GM19452 (cell line): ENCODE data around the gene KDM4C.
"Not testable (repeated sequence)": the region's sequence is repeated elsewhere in the genome, so short reads cannot be mapped to it uniquely, and the experiment has no call there.

Experiments
- ATAC-seq: cut with Tn5 transposase; IDR thresholded peaks from one replicate; pipeline ENCODE4 v1.9.1; 2021; ENCODE audit not compliant: unreplicated experiment

Gene KDM4C

GRCh38 chr9:6805532-6805931 is 47.8 kb downstream of the KDM4C start:
- no peak for ATAC-seq

GRCh38 chr9:6806318-6806717 is 48.5 kb downstream of the KDM4C start:
- not testable (repeated sequence) for ATAC-seq

GRCh38 chr9:6807669-6808068 is 49.9 kb downstream of the KDM4C start:
- not testable (repeated sequence) for ATAC-seq

- no peak for ATAC-seq
These were observed 53.7 kb downstream of the KDM4C start for GRCh38 chr9:6811436-6811835.

- no peak for ATAC-seq
These were observed 58.8 kb downstream of the KDM4C start for GRCh38 chr9:6816581-6816980.

- no peak for ATAC-seq
These were observed 60.6 kb downstream of the KDM4C start for GRCh38 chr9:6818292-6818922.

GRCh38 chr9:6819112-6819511 is 61.3 kb downstream of the KDM4C start:
- no peak for ATAC-seq

GRCh38 chr9:6819529-6819928 is 61.8 kb downstream of the KDM4C start:
- no peak for ATAC-seq

- no peak for ATAC-seq
These were observed 64.9 kb downstream of the KDM4C start for GRCh38 chr9:6822696-6823095.

- no peak for ATAC-seq
These were observed 69.8 kb downstream of the KDM4C start for GRCh38 chr9:6827439-6828145.

GRCh38 chr9:6829027-6829426 is 71.3 kb downstream of the KDM4C start:
- no peak for ATAC-seq

- ATAC-seq, result no peak
These were observed 71.8 kb downstream of the KDM4C start for GRCh38 chr9:6829536-6829935.

- no peak for ATAC-seq
These were observed 75.9 kb downstream of the KDM4C start for GRCh38 chr9:6833518-6834192.

GRCh38 chr9:6834306-6834705 is 76.5 kb downstream of the KDM4C start:
- ATAC-seq, result no peak

- no peak for ATAC-seq
These were observed 80.4 kb downstream of the KDM4C start for GRCh38 chr9:6838158-6838557.

GRCh38 chr9:6842584-6842947 is 84.8 kb downstream of the KDM4C start:
- ATAC-seq, result no peak

GRCh38 chr9:6843742-6844141 is 86.0 kb downstream of the KDM4C start:
- no peak for ATAC-seq

- no peak for ATAC-seq
These were observed 86.5 kb downstream of the KDM4C start for GRCh38 chr9:6844267-6844666.

GRCh38 chr9:6845128-6845826 is 87.5 kb downstream of the KDM4C start:
- ATAC-seq, result no peak

- ATAC-seq, result no peak
These were observed 88.1 kb downstream of the KDM4C start for GRCh38 chr9:6845880-6846279.

GRCh38 chr9:6852243-6852963 is 94.6 kb downstream of the KDM4C start:
- no peak for ATAC-seq
